Measurements from ENCODE around the gene ESM1.
A peak's percentile ranks its signal among the peaks of the same experiment; 100 is the strongest.
"Not testable (repeated sequence)": the region's sequence is repeated elsewhere in the genome, so short reads cannot be mapped to it uniquely, and the experiment has no call there.

Gene ESM1, protein sequence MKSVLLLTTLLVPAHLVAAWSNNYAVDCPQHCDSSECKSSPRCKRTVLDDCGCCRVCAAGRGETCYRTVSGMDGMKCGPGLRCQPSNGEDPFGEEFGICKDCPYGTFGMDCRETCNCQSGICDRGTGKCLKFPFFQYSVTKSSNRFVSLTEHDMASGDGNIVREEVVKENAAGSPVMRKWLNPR

GRCh38 chr5:54985301-54986268, at the start of gene ESM1:
Gene ESM1, minus strand, starts transcription at chr5:54985593. Its CDS starts 76 bp downstream, at chr5:54985517.
- DNase-seq (ENCODE audit: low read depth), result peak; percentile 70

DNA sequence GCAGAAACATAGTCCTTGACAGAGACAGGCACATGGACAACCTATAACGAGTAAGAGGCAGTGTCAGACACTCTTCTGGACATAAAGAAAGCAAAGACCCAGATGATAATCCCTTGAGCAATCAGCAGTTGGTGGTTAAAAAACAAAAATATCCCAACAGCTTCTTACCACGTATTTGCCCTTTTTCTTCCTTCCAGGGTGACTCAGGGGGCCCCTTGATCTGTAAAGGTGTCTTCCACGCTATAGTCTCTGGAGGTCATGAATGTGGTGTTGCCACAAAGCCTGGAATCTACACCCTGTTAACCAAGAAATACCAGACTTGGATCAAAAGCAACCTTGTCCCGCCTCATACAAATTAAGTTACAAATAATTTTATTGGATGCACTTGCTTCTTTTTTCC, 48.2 kb upstream of the ESM1 start:
- no peak for DNase-seq (ENCODE audit: low read depth)

DNA sequence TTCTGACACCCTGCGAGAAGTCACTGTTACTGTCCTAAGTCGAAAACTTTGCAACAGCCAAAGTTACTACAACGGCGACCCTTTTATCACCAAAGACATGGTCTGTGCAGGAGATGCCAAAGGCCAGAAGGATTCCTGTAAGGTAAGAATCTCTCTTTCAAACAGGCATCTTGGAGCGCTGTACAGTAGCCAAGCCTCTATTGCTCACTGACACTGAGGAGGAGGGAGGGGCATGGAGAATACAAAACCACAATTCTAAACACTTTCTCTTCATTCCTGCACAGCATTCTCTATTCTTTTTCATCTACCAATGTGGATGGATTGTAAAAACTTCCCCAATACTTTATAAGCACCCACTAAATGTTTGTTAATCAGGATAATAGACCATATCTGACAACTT, 46.1 kb upstream of the ESM1 start:
- no peak for DNase-seq (ENCODE audit: low read depth)

DNA sequence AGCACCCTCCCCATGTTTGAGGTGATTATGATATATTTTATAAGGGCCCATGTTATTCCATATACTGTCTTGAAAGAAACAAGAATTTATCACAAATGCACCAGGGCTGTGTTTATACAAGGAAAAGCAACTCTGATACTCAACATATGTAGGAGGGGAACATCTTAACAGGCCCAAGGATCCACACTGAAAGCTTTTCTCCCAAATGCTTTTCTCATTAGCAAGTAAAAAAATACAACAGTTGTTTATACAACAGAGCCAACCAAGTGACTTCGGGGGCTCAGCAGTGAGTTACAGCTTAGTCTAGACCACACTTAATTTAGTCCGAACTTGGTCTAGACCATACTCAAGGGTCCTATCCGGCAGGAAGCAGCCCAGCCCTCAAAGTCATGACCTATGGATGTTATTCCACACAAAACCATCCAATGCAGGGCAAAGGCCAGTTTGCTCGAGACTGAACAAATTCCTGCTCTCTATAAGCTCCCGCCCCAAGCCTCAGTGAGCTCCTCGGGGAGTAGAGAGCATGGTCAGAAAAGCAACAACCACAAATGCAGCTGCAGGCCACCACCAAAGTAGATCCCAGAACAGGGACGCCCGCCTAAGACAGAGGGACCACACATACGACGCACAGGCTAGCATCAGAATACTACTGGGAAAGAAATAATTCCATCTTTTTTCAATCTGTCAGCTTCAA, 45.4 kb upstream of the ESM1 start:
- no peak for DNase-seq (ENCODE audit: low read depth)

GRCh38 chr5:55030220-55030619, 44.8 kb upstream of the ESM1 start:
- no peak for DNase-seq (ENCODE audit: low read depth)

GRCh38 chr5:55027595-55027994, 42.2 kb upstream of the ESM1 start:
- DNase-seq (ENCODE audit: low read depth), result no peak

- no peak for DNase-seq (ENCODE audit: low read depth)
Observed at GRCh38 chr5:55022450-55022849, 37.1 kb upstream of the ESM1 start.

GRCh38 chr5:55021821-55022220, 36.4 kb upstream of the ESM1 start:
- no peak for DNase-seq (ENCODE audit: low read depth)

DNA sequence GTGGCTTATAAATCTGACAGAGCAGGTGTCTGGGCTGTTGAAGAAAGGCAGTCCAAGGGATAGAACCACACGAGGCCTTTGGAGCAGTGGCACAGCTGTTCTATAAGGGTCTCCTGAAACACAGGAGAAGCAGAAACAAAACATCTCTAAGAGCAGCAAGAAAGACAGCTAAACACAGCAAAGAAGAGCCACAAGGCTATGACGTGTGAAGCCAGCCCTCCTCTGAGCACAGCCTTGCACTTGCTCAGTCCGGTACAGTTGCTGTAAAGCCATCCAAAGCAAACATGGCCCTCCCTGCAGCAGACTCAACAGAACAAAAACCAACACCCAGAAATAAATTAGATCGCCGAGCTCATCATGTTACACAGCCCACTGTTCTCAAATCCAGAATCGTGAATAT, 36.0 kb upstream of the ESM1 start:
- peak; percentile 53 for DNase-seq (ENCODE audit: low read depth)

- DNase-seq (ENCODE audit: low read depth), result not testable (repeated sequence)
Observed at GRCh38 chr5:55010149-55010548, 24.8 kb upstream of the ESM1 start.

DNA sequence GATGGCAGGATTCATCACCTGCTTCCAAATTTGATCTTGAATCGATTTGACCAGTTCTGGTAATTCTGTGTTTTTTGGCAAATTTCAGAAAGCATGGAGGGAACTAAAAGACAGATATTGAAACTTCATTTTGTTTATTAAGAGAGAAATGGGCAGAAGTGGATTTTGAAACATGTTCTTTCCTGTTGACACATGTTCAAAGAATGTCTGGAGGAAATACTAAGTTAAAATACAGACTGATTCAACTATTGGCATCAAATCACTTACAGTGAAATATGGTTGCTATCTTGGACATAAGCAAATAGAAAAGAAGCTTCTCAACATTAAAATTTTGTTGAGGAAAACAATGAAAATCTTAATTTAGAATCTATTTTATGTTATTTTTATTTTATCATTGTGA, 19.3 kb upstream of the ESM1 start:
- peak; percentile 45 for DNase-seq (ENCODE audit: low read depth)

GRCh38 chr5:55003432-55004065, 18.2 kb upstream of the ESM1 start:
- DNase-seq (ENCODE audit: low read depth), result no peak

- not testable (repeated sequence) for DNase-seq (ENCODE audit: low read depth)
Observed at GRCh38 chr5:55002166-55002565, 16.8 kb upstream of the ESM1 start.

DNA sequence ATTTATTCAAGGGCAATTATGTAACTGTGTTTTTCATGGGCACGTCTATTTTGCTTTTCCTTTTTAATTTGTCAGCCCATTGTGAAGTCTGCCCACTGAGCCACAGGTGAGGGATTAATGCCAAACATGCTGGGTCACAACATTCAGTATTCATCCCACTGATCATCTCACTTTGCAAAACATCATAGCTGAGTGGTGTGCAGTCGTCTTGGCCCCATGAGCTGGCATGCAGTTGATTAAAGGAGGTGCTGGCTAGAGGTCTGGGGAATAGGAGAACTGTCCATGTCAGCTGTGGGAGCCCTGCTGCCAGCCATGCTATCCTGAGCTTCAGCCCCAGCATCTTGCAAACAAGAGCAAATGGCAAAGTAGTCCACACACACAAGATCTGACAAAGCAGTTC, 11.7 kb upstream of the ESM1 start:
- DNase-seq (ENCODE audit: low read depth), result no peak

- no peak for DNase-seq (ENCODE audit: low read depth)
Observed at GRCh38 chr5:54996466-54996865, 11.1 kb upstream of the ESM1 start.

DNA sequence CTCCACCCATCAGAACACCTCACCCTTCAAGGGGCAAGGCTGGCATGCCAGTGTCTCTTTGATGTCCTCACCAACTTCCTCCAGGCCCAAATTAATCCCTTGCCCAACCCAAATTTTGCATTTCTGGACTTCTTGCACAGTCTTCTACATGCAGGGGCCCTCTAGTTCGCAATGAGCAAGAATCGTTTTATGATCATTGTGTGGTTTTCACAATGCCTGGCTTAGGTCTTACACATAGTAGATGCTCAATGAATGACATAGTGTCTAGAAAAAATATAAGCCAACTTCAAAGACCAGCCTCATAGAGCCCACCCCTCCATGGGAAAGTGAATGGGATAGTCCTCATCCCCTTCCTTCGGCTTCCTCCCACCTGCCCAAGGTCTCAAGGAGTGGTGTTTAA, 9.8 kb upstream of the ESM1 start:
- DNase-seq (ENCODE audit: low read depth), result no peak

GRCh38 chr5:54994628-54995027, 9.2 kb upstream of the ESM1 start:
- no peak for DNase-seq (ENCODE audit: low read depth)

DNA sequence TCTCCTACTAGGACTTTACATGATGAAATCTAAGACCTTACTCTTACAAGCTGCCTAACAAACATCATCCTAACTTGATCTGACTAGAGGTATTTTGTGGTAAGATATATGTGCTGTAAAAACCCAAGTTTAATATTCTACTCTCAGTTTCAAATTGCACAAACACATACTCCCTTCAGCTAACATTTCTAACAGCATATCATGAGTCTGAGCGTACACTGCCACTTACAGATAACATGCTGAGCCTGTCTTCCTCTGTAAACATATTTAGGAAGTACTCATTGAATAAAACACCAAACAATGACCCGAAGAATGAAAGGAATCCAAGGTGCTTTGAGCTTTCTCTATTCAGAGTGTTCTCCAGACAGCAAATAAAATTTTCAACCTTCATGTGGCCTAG, 7.9 kb upstream of the ESM1 start:
- no peak for DNase-seq (ENCODE audit: low read depth)

- DNase-seq (ENCODE audit: low read depth), result no peak
Observed at GRCh38 chr5:54991416-54991815, 6.0 kb upstream of the ESM1 start.

DNA sequence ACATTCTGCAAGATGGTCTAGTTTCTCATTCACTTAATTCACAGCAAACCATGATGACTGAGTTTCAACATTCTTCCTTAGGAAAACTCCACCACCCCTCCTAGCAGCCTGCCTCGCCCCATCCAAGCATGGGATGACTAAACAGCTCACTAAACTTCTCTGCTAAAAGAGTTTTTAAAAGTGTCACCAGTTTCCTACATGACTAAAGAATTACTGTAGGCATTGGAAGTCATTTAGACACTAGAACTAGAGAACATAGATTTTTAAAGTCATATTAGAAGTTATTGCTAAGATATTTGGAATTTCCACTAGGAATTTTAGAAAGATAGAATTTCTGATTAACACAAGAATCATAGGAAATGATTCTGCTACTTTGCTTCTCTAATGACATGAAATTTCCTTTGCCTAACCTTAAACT, 5.5 kb upstream of the ESM1 start:
- peak; percentile 80 for DNase-seq (ENCODE audit: low read depth)

DNA sequence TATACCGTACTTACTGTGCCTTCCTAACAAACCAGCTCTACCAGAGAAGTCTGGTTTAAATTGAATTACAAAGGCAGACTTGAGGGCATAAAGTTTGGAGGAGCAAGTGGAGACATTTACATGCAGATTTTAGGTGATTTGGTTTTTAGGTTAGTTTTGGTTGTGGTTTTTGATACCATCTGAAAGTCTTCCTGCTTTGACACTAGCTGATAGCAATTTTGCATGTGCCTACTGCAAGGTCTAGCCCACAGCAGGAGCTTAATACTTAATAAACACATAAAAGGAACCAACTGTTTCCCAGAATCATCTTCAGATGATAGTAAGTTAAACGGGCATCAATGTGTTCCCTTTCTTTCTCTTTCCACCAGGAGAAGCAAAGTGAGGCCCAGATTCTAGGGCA, 3.4 kb upstream of the ESM1 start:
- DNase-seq (ENCODE audit: low read depth), result no peak

- no peak for DNase-seq (ENCODE audit: low read depth)
Observed at GRCh38 chr5:54988218-54988617, 2.8 kb upstream of the ESM1 start.
